GM12872 (cell line): ENCODE results near the gene CYP4Z1.

Experiments
- TF ChIP-seq, protein P1 (sequence below): IDR thresholded peaks from 3 replicates; pipeline ENCODE4 v1.5.1; 2011; ENCODE audit warnings: low read depth, mild to moderate bottlenecking, low read length, moderate library complexity; ENCODE audit not compliant: insufficient read depth

Gene CYP4Z1

DNA sequence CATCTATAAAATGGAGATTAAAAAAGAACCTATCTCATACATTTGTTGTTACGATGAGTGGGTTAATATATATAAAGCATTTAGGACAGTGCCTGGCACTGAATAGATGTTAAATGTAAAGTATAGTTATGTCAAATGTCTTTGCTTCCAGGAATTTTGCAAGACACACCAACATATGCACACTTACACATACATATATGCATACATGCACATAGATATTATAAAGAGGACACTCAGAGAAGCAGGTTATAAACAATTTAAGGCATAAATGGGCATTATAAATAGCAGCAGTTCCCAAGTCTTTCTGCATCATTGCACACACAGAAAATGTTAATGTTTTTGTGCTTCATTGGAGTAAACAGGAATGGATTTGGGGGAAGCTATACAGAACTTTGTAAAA, 30.3 kb upstream of the CYP4Z1 start:
- TF ChIP-seq, protein P1, sequence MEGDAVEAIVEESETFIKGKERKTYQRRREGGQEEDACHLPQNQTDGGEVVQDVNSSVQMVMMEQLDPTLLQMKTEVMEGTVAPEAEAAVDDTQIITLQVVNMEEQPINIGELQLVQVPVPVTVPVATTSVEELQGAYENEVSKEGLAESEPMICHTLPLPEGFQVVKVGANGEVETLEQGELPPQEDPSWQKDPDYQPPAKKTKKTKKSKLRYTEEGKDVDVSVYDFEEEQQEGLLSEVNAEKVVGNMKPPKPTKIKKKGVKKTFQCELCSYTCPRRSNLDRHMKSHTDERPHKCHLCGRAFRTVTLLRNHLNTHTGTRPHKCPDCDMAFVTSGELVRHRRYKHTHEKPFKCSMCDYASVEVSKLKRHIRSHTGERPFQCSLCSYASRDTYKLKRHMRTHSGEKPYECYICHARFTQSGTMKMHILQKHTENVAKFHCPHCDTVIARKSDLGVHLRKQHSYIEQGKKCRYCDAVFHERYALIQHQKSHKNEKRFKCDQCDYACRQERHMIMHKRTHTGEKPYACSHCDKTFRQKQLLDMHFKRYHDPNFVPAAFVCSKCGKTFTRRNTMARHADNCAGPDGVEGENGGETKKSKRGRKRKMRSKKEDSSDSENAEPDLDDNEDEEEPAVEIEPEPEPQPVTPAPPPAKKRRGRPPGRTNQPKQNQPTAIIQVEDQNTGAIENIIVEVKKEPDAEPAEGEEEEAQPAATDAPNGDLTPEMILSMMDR: no peak

DNA sequence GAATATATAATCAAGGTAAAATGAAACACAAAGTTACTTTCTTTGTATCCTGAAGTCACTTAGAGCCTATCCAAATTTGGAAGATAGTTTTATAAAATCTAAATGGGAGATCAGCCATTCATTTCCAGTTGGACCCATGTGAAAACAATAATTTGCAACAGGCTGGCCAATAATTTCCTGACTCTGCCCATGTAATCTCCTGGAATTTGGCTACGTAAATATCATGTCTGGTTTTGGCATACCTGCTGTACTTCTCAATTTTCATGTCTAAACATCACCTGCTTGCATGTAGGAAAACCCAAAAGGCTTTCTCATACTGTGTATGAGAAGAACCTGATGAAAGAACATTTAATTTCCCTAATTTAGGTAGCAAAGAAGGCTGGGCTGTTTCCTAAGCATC, 7.7 kb upstream of the CYP4Z1 start:
- TF ChIP-seq, protein P1: no peak

DNA sequence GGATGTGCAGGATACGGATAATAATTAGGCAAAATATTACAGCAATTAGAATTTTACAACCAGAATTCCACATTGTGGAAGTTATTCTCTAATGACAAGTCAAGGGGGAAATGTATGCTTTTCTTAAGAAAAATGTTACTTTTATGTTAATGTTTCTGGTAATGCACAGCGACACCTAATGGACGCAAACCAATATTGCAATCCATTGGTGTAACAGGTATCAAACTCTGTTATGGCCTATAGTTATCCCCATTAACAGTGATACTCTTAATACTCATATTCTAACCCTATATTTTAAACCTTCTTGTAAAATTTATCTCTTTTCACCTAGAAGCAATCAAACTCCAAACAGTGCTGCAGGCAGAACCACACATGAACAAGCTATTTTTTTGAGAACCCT, 22.3 kb downstream of the CYP4Z1 start:
- TF ChIP-seq, protein P1: peak; percentile 44; the same call in 2 of the 3 replicates

DNA sequence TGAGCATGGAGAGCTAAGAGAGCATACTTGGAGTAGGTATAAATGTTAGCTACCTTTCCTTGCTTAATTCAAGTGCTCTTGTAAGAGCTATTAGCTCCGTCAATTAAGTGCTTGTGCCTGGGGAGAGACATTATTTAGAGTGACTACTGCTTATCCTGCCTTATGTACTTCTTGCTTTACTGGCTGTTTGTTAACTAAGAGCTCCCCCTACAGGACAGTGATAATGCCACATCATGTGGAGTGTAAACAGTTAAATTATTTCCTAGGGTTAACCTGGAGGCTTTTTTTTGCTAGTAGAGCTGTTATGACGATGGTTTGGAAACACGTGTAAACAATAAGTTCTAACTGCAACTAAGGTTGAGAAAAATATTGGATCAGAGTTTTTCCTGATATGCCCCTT, 24.4 kb downstream of the CYP4Z1 start:
- TF ChIP-seq, protein P1: peak; percentile 37; the same call in 2 of the 3 replicates

DNA sequence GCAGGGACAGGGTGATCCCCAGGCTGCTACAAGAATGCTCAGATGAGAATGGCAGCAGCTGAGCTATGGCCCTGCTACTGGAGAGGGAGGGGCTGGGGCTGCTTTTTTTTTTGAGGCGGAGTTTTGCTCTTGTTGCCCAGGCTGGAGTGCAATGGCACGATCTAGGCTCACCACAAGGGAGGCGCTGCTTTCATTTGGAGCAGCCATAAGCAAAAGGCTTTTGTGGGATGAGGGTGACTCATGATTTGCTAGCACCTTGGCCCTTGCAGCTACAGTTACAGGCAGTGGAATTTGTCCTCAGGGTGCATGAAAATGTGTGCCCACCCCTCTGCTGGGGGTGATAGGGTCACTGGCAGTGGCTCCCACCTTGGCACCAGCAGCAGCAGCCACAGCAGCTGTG, 37.8 kb downstream of the CYP4Z1 start:
- TF ChIP-seq, protein P1: no peak

DNA sequence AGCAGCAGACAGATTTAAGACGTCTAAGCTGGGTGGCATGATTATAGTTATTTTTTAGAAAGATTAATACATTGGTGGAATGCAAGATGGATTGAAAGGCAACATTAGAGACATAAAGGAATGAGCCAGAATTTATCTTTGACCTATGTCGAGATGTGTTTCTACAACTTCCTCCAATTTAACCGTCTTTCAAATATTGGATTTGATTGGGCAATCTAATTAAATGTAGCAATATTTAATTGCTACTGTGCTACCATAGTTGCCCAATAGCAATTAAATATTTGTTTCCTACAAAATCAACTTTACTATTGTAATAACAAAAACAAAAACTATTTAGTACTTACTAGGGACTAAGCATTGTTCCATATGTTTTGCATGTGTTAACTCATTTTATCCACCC, 39.8 kb downstream of the CYP4Z1 start:
- TF ChIP-seq, protein P1: no peak

DNA sequence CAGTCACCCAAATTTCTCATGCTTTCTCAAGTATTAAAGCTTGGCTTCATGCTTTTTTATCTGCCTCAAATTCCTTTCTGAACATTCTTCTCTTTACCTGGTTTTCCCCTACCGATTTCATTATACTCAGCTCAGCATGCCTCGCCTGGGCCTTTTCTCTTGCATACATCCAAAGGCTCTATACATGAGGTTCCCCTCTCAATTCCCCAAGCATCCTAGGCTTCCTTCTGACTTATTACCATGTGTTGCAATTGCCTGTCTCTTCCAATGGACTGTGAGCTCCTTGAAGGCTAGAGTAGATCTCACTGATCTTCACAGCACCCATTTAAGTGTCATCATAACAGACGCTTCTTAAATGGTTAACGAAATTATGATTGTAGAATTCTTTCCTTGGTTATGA, 46.1 kb downstream of the CYP4Z1 start:
- TF ChIP-seq, protein P1: no peak

DNA sequence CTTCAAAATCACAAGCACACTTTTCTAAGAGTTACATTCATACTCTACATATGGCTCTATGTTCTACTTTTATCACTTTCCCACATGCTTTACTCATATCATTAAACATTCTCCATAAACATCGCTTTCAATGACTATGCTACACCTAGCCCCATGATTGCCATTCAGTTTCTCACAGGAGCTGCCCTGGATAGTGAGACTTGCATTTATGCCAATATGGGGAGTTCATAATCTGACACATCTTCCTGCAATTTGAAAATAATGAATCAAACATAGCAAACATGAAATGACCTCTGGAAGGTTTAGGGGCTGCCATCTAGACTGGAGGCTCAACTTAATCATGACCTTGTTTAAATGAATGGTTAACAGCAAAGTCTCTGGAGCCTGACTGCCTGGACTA, 61.2 kb downstream of the CYP4Z1 start:
- TF ChIP-seq, protein P1: no peak
